K562 (cell line): ENCODE results near the gene CDKN2AIP.

ENCODE experiments used
- HDGF ChIP-seq: fragments of 450-650 bp; IDR thresholded peaks from 2 replicates; pipeline ENCODE4 v1.6.1; 2016
- JUND ChIP-seq, 2 experiments: IDR thresholded peaks; 2 replicates in 1 of 2; 3 replicates in 1 of 2; pipeline ENCODE4 v1.6.1; 2011; ENCODE audit warnings: borderline replicate concordance in 2 of 2, low read depth in 2 of 2, low read length in 2 of 2, improper control_type of control experiment in 1 of 2, missing biosample characterization in 1 of 2, missing genetic modification characterization in 1 of 2, missing genetic modification reagents in 1 of 2
- KLF16 ChIP-seq: IDR thresholded peaks from 2 replicates; pipeline ENCODE4 v1.6.1; 2016; ENCODE audit warnings: antibody characterized with exemption
- MYC ChIP-seq, 2 experiments: fragments of 250-450 bp in 1 of 2; sonication (Bioruptor Pico) in 1 of 2; IDR thresholded peaks; 2 replicates each; pipeline versions ENCODE4 v1.5.1 to v1.6.1; 2012 to 2021; ENCODE audit warnings: low read depth in 2 of 2, borderline replicate concordance in 1 of 2, improper control_type of control experiment in 1 of 2, low read length in 1 of 2, mild to moderate bottlenecking in 1 of 2, moderate library complexity in 1 of 2
- SMARCE1 ChIP-seq: fragments of 450-650 bp; IDR thresholded peaks from 2 replicates; pipeline ENCODE4 v1.7.1; 2016; ENCODE audit warnings: mild to moderate bottlenecking
- SPI1 ChIP-seq: IDR thresholded peaks from 2 replicates; pipeline ENCODE4 v1.6.1; 2011; ENCODE audit warnings: low read depth, low read length, control low read depth, borderline replicate concordance
- ZBTB17 ChIP-seq: fragments of 450-650 bp; formaldehyde crosslinking; IDR thresholded peaks from 2 replicates; pipeline ENCODE4 v1.4.0; 2020; ENCODE audit warnings: mild to moderate bottlenecking
- ZMIZ1 ChIP-seq, 2 experiments: fragments of 150-350 bp in 1 of 2; IDR thresholded peaks; 2 replicates each; pipeline ENCODE4 v1.6.1; 2012 to 2016; ENCODE audit warnings: low read depth in 2 of 2, low read length in 2 of 2, mild to moderate bottlenecking in 1 of 2, moderate library complexity in 1 of 2

- no peak for TF ChIP-seq JUND (IDR thresholded peaks at IDR 0.05; ENCODE audit: borderline replicate concordance, low read depth, low read length)
- TF ChIP-seq JUND (tag; IDR thresholded peaks at IDR 0.05; ENCODE audit: borderline replicate concordance, low read depth, low read length) = no peak
- no peak for TF ChIP-seq KLF16
- TF ChIP-seq SPI1 = no peak
- no peak for TF ChIP-seq SMARCE1
- TF ChIP-seq MYC (IDR thresholded peaks at IDR 0.05; ENCODE audit: low read depth, low read length) = no peak
- no peak for TF ChIP-seq MYC (CRISPR knock-in tag; IDR thresholded peaks at IDR 0.05; ENCODE audit: borderline replicate concordance, low read depth)
- TF ChIP-seq ZBTB17 (CRISPR knock-in tag) = no peak
- no peak for TF ChIP-seq ZMIZ1 (IDR thresholded peaks at IDR 0.05; ENCODE audit: low read depth in 2 of 2, low read length in 2 of 2)
- no peak for TF ChIP-seq HDGF
These were observed 48.4 kb downstream of the CDKN2AIP start for GRCh38 chr4:183492791-183493222.
